T-cell (primary cell): ENCODE data around the gene LRP5. TPM values are rescaled to one million over a fixed set of nuclear protein-coding genes. Genes with fewer than 3 reads are reported as not detected.

Experiments used
- ATAC-seq, 4 experiments: fragments of 200-7000 bp in 3 of 4; fragments of 150-1000 bp in 1 of 4; cut with Tn5 transposase; replicated peaks in 1 of 4; 1 replicate in 3 of 4; 2 replicates in 1 of 4; pipeline ENCODE4 v1.10.0; 2021; ENCODE audit warnings: moderate library complexity in 3 of 4, mild to moderate bottlenecking in 2 of 4, moderate number of reproducible peaks in 1 of 4
- CTCF ChIA-PET, 2 donors: fragments of 300-600 bp; sonication (Branson Sonifier 250); formaldehyde crosslinking; loops; one replicate each; lab custom pipeline; 2022; ENCODE audit warnings: antibody characterized with exemption in 2 of 2; lab: Charles Lee
- POLR2A ChIA-PET, 2 donors: fragments of 300-600 bp; sonication (Branson Sonifier 250); formaldehyde crosslinking; loops; one replicate each; lab custom pipeline; 2022; ENCODE audit warnings: antibody characterized with exemption in 2 of 2; lab: Charles Lee
- DNase-seq, 35 experiments: peaks; one replicate each; pipeline versions ENCODE4 v3.0.0 to v3.0.0-alpha.2; 2013 to 2023
- H3K27ac ChIP-seq: one replicate; pipeline ENCODE4 v1.5.1; 2013; ENCODE audit warnings: low read length
- H3K27me3 ChIP-seq, 2 experiments: replicated peaks in 1 of 2; 1 replicate in 1 of 2; 2 replicates in 1 of 2; pipeline versions ENCODE4 v1.6.1 to v1.7.0; 2013; ENCODE audit warnings: low read length in 1 of 2, mixed read lengths in 1 of 2; ENCODE audit not compliant: control insufficient read depth in 2 of 2, insufficient read depth in 2 of 2; ENCODE audit errors: extremely low read depth in 1 of 2
- H3K36me3 ChIP-seq, 2 donors: 1 replicate in 1 of 2; 2 replicates in 1 of 2; pipeline versions ENCODE4 v1.6.1 to v1.7.0; 2013; ENCODE audit warnings: low read length in 1 of 2; ENCODE audit not compliant: control insufficient read depth in 2 of 2, insufficient read depth in 1 of 2; ENCODE audit errors: extremely low read depth in 1 of 2
- H3K4me1 ChIP-seq, 2 experiments: 1 replicate in 1 of 2; 2 replicates in 1 of 2; pipeline versions ENCODE4 v1.6.1 to v1.7.0; 2013; ENCODE audit warnings: low read length in 2 of 2, mixed read lengths in 1 of 2; ENCODE audit not compliant: insufficient read depth in 2 of 2, control insufficient read depth in 1 of 2; ENCODE audit errors: extremely low read depth in 1 of 2
- H3K4me3 ChIP-seq, 2 donors: 1 replicate in 1 of 2; 2 replicates in 1 of 2; pipeline versions ENCODE4 v1.5.1 to v1.7.0; 2013; ENCODE audit warnings: mild to moderate bottlenecking in 2 of 2, low read length in 1 of 2, moderate library complexity in 1 of 2; ENCODE audit not compliant: control insufficient read depth in 1 of 2; ENCODE audit errors: extremely low read depth in 1 of 2
- H3K9me3 ChIP-seq: 2 replicates; pipeline ENCODE4 v1.7.0; 2013
- H3K27ac Mint-ChIP-seq, 2 donors: one replicate each; pipeline ENCODE4 v1.8.0; 2020 to 2021; ENCODE audit warnings: mild to moderate bottlenecking in 2 of 2, mixed read lengths in 2 of 2
- H3K27me3 Mint-ChIP-seq, 2 donors: one replicate each; pipeline ENCODE4 v1.8.0; 2021 to 2022; ENCODE audit warnings: mixed read lengths in 2 of 2
- H3K36me3 Mint-ChIP-seq: one replicate; pipeline ENCODE4 v1.8.0; 2021; ENCODE audit warnings: mixed read lengths
- H3K4me1 Mint-ChIP-seq, 3 donors: one replicate each; pipeline ENCODE4 v1.8.0; 2020 to 2022; ENCODE audit warnings: mixed read lengths in 3 of 3, mild to moderate bottlenecking in 1 of 3
- H3K4me3 Mint-ChIP-seq, 3 donors: one replicate each; pipeline ENCODE4 v1.8.0; 2020 to 2022; ENCODE audit warnings: mild to moderate bottlenecking in 3 of 3, mixed read lengths in 3 of 3, moderate library complexity in 3 of 3
- H3K9me3 Mint-ChIP-seq, 3 donors: one replicate each; pipeline ENCODE4 v1.8.0; 2020 to 2022; ENCODE audit warnings: mixed read lengths in 3 of 3
- WGBS: methylation state at CpG from one replicate; pipeline ENCODE4 v1.1.5; 2013; ENCODE audit warnings: missing lambda C conversion rate; ENCODE audit not compliant: insufficient coverage; 5-methylcytosine and 5-hydroxymethylcytosine counted together
- total RNA-seq, 35 experiments: library from RNA in 6 of 35; stranded (reverse) in 6 of 35; fragments of 120-200 nt in 1 of 35; gene quantifications; one replicate each; pipeline versions ENCODE4 v1.2.1 to v1.2.4 and lab custom pipeline; 2013 to 2026

The LRP5 gene
- total RNA-seq, 5 donors from 2014 or later (not counting 1 experiment from before 2014, with no cell fraction given), result 1.8 to 11.3 (median 7.0) TPM

DNA sequence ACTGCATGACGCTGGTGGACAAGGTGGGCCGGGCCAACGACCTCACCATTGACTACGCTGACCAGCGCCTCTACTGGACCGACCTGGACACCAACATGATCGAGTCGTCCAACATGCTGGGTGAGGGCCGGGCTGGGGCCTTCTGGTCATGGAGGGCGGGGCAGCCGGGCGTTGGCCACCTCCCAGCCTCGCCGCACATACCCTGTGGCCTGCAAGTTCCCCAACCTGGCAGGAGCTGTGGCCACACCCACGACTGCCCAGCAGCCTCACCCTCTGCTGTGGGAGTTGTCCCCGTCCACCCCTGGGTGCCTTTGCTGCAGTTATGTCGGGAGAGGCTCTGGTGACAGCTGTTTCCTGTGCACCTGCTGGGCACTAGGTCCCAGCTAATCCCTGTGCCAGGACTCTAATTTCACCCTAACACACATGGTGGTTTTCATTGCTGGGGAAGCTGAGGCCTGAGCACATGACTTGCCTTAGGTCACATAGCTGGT, 99.2 kb downstream of the LRP5 start:
- Histone ChIP-seq H3K27me3 (no peaks in the 10 kb centered on the region), H3K4me1 (no peaks in the 10 kb centered on the region), H3K27ac (no peak overlapping the region), H3K4me3 (no peak overlapping the region), H3K9me3 (no peaks in the 10 kb centered on the region), H3K36me3 (peaks cover 0 to 14% of the 10 kb centered on the region in 2 donors)
- Mint-ChIP-seq H3K9me3 (no peaks in the 10 kb centered on the region), H3K4me3 (no peak overlapping the region), H3K4me1 (no peaks in the 10 kb centered on the region), H3K27ac (no peak overlapping the region), H3K27me3 (no peaks in the 10 kb centered on the region), H3K36me3 (no peaks in the 10 kb centered on the region)
- 87% methylated on average over 17 of the region's 17 CpGs for WGBS
- CTCF ChIA-PET, result no interaction called here
- no peak for ATAC-seq
- POLR2A ChIA-PET, result no interaction called here
- DNase-seq, result no peak

DNA sequence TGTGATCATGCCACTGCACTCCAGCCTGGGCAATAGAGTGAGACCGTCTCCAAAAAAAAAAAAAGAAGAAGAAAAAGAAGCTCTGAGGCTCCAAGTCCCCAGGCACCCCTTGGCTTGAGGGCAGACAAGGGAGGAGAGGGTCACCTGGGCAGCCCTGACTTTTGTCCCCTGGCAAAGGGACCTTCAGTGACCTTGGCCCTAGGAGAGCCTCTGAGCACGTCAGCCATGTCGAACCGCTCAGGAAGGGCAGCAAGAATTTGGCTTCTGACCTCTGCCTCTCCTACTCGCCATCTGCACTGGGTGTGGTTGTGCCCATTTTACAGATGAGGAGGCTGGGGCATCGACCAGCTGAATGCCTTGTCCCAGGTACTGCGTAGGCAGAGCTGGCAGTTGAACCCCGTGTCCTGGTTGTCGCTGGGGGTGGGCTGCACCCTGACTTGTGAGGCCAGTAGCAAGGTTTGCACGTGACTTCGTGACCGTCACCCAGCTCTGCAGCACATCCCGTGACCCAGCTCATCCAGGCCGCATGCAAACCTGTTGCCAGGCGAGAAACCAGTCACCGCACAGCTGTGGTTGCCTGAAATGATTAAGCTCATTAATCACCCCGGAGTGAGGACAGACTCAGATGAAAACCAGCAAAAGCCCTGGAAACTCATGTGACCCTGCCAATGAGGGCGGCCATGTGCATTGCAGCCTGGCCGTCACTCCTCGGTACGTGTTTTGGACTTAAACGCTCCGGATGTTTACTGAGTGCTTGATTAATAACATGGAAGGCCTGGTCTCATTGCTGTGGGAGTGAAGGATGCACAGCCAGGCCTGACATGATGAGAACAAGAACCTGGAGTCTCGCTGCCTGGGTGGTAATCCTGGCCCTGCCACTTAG, 100.4 kb downstream of the LRP5 start:
- CTCF ChIA-PET, result interaction anchor here in 1 of 2 donors (0.6 kb wide), 1 partner anchor 48 kb away, joined by 3 read pairs; no protein-coding TSS in a partner anchor
- H3K4me1 ChIP-seq, result no peaks in the 10 kb centered on the region
- no peaks in the 10 kb centered on the region for H3K9me3 ChIP-seq
- ATAC-seq, result no peak
- POLR2A ChIA-PET, result no interaction called here
- H3K27me3 ChIP-seq, result no peaks in the 10 kb centered on the region
- Mint-ChIP-seq H3K9me3 (no peaks in the 10 kb centered on the region), H3K36me3 (no peaks in the 10 kb centered on the region), H3K27ac (no peak overlapping the region), H3K27me3 (no peaks in the 10 kb centered on the region), H3K4me1 (no peaks in the 10 kb centered on the region), H3K4me3 (no peak overlapping the region)
- H3K36me3 ChIP-seq, result peaks cover 0 to 14% of the 10 kb centered on the region in 2 donors
- 67% methylated on average over 23 of the region's 24 CpGs for WGBS
- H3K4me3 ChIP-seq, result no peak overlapping the region
- H3K27ac ChIP-seq, result no peak overlapping the region
- no peak for DNase-seq

DNA sequence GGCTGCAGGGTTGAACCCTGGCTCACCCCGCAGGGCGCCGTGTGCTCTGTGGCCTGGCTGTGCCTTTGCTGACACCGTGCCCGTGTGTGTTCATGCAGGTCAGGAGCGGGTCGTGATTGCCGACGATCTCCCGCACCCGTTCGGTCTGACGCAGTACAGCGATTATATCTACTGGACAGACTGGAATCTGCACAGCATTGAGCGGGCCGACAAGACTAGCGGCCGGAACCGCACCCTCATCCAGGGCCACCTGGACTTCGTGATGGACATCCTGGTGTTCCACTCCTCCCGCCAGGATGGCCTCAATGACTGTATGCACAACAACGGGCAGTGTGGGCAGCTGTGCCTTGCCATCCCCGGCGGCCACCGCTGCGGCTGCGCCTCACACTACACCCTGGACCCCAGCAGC, 101.2 kb downstream of the LRP5 start:
- no peak for ATAC-seq
- Histone ChIP-seq H3K27me3 (no peaks in the 10 kb centered on the region), H3K27ac (no peak overlapping the region), H3K4me3 (no peak overlapping the region), H3K9me3 (no peaks in the 10 kb centered on the region), H3K36me3 (peaks cover 0 to 14% of the 10 kb centered on the region in 2 donors), H3K4me1 (no peaks in the 10 kb centered on the region)
- Mint-ChIP-seq H3K9me3 (no peaks in the 10 kb centered on the region), H3K27me3 (no peaks in the 10 kb centered on the region), H3K27ac (no peak overlapping the region), H3K4me1 (no peaks in the 10 kb centered on the region), H3K4me3 (no peak overlapping the region), H3K36me3 (no peaks in the 10 kb centered on the region)
- CTCF ChIA-PET, result no interaction called here
- POLR2A ChIA-PET, result no interaction called here
- DNase-seq, result no peak
- WGBS, result 96% methylated on average over 27 of the region's 27 CpGs

DNA sequence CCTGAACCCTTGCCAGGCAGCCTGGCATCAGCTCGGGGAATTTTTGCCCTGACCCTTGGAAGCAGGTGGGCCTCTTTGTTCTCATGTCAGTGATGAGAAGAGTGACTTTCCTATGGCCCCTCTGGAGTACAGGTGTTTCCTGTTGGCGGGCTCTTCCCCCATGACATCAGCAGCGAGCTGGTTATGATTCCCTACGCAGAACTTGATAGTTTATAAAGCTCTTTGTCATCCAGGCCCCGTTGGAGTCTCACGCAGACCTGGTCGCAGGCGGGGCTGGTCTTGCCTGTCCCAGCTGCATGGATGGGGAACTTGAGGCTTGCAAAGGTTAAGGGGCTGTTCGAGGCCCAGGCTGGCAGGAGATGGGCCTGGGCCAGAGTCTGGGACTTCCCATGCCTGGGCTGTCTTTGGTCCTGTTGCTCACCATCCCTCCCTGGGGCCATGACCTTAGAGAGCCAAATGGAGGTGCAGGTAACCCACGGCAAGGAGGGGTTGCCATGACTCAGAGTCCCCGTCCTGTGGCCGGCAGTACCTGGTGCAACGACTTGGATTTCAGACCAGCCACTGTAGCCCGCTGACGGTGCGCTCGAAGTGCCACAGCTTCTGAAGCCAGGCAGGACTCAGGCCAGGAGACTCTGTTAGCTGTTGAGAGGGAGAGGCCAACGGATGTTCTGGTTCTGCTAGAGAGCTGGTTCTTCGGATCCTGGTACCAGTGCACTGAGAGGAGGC, 102.3 kb downstream of the LRP5 start:
- 73% methylated on average over 19 of the region's 19 CpGs for WGBS
- H3K4me3 ChIP-seq, result no peak overlapping the region
- ChIA-PET POLR2A (no interaction called here), CTCF (no interaction called here)
- H3K36me3 ChIP-seq, result peaks cover 0 to 14% of the 10 kb centered on the region in 2 donors
- ATAC-seq (no peak), DNase-seq (no peak)
- no peak overlapping the region for H3K27ac ChIP-seq
- Mint-ChIP-seq H3K27me3 (no peaks in the 10 kb centered on the region), H3K9me3 (no peaks in the 10 kb centered on the region), H3K27ac (no peak overlapping the region), H3K4me1 (no peaks in the 10 kb centered on the region), H3K36me3 (no peaks in the 10 kb centered on the region), H3K4me3 (no peak overlapping the region)
- H3K4me1 ChIP-seq, result no peaks in the 10 kb centered on the region
- H3K9me3 ChIP-seq, result no peaks in the 10 kb centered on the region
- no peaks in the 10 kb centered on the region for H3K27me3 ChIP-seq

DNA sequence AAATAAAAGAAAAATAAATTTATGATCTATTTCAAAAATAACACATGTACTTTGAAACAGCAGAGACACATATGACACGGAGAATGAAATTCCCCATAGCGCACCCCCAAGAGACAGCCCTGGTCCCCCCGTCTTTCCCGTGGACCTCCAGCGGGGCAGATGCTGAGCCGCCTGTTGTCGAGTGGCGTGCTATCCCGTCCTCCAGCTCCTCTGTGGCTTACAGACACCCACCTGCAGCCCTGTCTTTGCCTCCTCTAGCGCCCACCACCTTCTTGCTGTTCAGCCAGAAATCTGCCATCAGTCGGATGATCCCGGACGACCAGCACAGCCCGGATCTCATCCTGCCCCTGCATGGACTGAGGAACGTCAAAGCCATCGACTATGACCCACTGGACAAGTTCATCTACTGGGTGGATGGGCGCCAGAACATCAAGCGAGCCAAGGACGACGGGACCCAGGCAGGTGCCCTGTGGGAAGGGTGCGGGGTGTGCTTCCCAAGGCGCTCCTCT, 103.7 kb downstream of the LRP5 start:
- 96% methylated on average over 22 of the region's 22 CpGs for WGBS
- no peaks in the 10 kb centered on the region for H3K4me1 Mint-ChIP-seq
- H3K27ac Mint-ChIP-seq, result no peak overlapping the region

DNA sequence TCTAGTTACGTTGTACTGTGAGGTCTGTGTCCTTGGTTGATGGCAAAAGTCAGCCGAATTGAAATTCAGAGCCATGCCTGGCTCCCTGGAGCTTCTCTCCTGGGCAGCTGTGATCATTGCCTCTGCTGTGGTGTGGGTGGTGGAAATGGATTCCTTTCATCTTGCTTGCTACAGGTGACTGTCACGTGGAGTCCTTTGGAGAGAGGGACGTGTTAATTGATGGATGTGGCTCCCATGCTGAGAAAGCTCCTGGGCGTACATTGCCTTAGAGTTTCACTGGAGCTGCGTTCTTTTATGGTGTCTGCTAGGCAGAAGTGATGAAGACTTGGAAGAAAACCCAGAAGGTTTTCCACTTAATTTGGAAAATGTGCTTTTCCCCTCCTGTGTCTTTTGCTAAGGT, 106.3 kb downstream of the LRP5 start:
- no peak for ATAC-seq

More for the DNA sequence above, 103.7 kb downstream of the LRP5 start:
- CTCF ChIA-PET, result no interaction called here
- no peaks in the 10 kb centered on the region for H3K9me3 ChIP-seq
- Mint-ChIP-seq H3K36me3 (no peaks in the 10 kb centered on the region), H3K4me3 (no peak overlapping the region), H3K27me3 (no peaks in the 10 kb centered on the region), H3K9me3 (no peaks in the 10 kb centered on the region)
- no peak overlapping the region for H3K27ac ChIP-seq
- DNase-seq (no peak), ATAC-seq (no peak)
- H3K4me3 ChIP-seq, result no peak overlapping the region
- peaks cover 0 to 14% of the 10 kb centered on the region in 2 donors for H3K36me3 ChIP-seq
- H3K4me1 ChIP-seq, result no peaks in the 10 kb centered on the region
- POLR2A ChIA-PET, result no interaction called here
- no peaks in the 10 kb centered on the region for H3K27me3 ChIP-seq

More for the DNA sequence above, 106.3 kb downstream of the LRP5 start:
- Mint-ChIP-seq H3K36me3 (no peaks in the 10 kb centered on the region), H3K27me3 (no peaks in the 10 kb centered on the region), H3K9me3 (no peaks in the 10 kb centered on the region), H3K4me3 (no peak overlapping the region), H3K4me1 (no peaks in the 10 kb centered on the region), H3K27ac (no peak overlapping the region)
- CTCF ChIA-PET, result no interaction called here
- no peaks in the 10 kb centered on the region for H3K4me1 ChIP-seq
- WGBS, result 85% methylated on average over 5 of the region's 6 CpGs
- no peaks in the 10 kb centered on the region for H3K9me3 ChIP-seq
- H3K27ac ChIP-seq, result no peak overlapping the region
- H3K36me3 ChIP-seq, result peaks cover 0 to 8% of the 10 kb centered on the region in 2 donors
- DNase-seq, result no peak
- H3K27me3 ChIP-seq, result no peaks in the 10 kb centered on the region
- no peak overlapping the region for H3K4me3 ChIP-seq
- POLR2A ChIA-PET, result no interaction called here
